ENCODE data around the gene TGM2.

GRCh38 chr20:38165966-38166702 is 1.1 kb upstream of the TGM2 start:
- TF ChIP-seq POLR2A (IDR thresholded peaks at IDR 0.05): no peak
- TF ChIP-seq CTCF (IDR thresholded peaks at IDR 0.05): no peak
